GM18526 (cell line): ENCODE results near the gene OR4K2.

Source experiments
- POLR2A ChIP-seq: IDR thresholded peaks from 3 replicates; pipeline ENCODE4 v1.6.1; 2011; ENCODE audit not compliant: insufficient read length; ENCODE audit errors: extremely low read depth

The OR4K2 gene

GRCh38 chr14:19930617-19931016 lies 55.7 kb downstream of the OR4K2 start, which contains the start of gene OR4K1:
TSS of gene OR4K1 (plus strand) at chr14:19930917. CDS start at chr14:19935667, 4,750 bp downstream.
- no peak for TF ChIP-seq POLR2A
